ENCODE data around the gene MYBPC2.

MYBPC2 gene

DNA sequence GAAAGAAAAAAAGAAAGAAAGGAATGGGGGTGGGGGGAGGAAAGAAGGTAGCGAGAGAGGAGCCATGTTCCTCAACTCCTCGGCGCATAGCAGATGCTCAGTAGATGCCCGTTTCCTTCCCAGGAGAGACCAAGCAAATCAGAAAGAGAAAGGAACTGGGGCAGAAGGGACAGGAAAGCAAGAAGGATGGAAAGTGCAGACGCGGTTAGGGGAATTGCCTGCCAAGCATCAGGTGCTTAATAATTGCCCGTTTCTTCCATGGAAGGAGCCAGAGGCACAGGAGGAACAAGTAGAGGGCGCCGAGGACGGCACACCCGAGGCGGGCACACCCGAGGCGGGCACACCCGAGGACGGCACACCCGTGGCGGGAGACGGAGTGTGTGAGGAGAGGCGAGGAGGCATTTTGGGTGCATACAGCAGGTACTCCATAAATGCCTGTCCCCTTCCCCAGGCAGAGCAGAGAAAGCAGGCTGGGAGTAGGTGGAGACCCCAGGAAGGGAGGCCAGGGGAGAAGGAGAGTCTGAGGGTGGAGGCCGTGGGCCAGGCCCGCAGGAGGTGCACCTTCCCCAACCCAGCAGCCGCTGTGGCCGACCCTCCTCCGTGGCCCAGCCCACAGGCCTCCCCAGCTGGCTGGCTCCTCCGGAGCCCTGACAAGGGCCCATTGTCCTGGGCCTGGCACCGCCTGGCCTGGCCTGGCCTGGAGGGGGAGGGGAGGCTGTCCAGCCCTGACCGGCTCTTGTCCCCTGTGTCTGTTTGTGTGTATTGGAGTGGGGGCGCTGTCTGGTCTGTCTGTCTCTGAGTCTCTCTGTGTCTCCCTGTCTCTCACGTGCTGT lies 63.7 kb downstream of the MYBPC2 start:
- no peak for DNase-seq (ENCODE audit: low read depth)
- TF ChIP-seq, protein P1, sequence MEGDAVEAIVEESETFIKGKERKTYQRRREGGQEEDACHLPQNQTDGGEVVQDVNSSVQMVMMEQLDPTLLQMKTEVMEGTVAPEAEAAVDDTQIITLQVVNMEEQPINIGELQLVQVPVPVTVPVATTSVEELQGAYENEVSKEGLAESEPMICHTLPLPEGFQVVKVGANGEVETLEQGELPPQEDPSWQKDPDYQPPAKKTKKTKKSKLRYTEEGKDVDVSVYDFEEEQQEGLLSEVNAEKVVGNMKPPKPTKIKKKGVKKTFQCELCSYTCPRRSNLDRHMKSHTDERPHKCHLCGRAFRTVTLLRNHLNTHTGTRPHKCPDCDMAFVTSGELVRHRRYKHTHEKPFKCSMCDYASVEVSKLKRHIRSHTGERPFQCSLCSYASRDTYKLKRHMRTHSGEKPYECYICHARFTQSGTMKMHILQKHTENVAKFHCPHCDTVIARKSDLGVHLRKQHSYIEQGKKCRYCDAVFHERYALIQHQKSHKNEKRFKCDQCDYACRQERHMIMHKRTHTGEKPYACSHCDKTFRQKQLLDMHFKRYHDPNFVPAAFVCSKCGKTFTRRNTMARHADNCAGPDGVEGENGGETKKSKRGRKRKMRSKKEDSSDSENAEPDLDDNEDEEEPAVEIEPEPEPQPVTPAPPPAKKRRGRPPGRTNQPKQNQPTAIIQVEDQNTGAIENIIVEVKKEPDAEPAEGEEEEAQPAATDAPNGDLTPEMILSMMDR (conservative IDR thresholded peaks at IDR 0.05; ENCODE audit: low read depth, low read length) = no peak
- H3K4me3 ChIP-seq (ENCODE audit: low read depth, low read length) = no peak overlapping the region

DNA sequence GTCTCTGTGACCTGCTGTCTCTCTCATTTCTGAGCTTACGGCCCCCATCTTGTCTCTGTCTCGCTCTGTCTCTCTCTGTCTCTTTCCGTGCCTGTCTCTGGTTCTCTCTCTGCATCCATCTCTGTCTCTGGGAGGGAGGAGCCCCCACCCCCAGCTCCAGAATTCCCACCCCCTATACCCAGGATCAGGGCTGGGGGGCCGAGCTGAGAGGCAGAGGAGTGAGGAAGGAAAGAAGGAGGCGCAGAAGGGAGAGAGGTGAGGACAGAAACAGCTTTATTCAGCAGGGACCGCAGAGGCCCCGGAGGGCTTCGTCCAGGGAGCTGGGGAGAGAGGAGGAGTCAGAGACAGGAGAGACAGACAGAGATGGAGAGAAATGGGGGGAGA lies 64.3 kb downstream of the MYBPC2 start:
- H3K4me3 ChIP-seq (ENCODE audit: low read depth, low read length) = no peak overlapping the region
- TF ChIP-seq, protein P1 (conservative IDR thresholded peaks at IDR 0.05; ENCODE audit: low read depth, low read length) = no peak
- no peak for DNase-seq (ENCODE audit: low read depth)

DNA sequence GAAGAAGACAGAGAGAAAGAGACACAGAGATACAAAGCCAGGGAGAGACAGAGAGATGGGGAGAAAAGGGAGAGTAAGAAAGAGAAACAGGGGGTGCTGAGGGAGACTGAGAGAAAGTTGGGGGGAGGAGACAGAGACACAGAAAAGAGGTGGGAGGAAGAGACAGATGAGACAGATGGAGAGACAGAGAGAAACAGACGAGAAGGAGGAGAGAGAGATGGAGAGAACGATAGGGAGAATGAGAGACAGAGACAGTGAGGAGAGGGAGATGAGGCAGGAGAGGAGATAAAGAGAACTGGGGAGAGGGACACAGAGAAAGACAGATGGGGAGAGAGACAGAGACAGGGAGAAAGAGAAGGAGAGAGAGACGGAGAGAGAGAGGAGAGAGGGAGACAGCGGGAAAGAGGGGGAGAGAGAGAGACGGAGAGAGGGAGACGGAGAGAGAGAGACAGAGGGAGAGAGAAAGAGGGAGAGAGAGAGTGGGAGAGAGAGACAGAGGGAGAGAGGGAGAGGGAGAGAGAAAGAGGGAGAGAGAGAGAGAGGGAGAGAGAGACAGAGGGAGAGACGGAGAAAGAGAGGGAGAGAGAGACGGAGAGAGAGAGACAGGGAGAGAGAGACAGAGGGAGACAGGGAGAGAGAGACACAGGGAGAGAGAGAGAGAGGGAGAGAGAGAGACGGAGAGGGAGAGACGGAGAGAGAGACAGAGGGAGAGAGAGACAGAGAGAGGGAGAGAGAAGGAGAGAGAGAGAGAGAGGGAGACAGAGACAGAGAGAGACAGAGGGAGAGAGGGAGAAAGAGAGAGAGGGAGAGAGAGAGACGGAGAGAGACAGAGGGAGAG lies 65.7 kb downstream of the MYBPC2 start:
- TF ChIP-seq, protein P1 (conservative IDR thresholded peaks at IDR 0.05; ENCODE audit: low read depth, low read length) = no peak
- no peak overlapping the region for H3K4me3 ChIP-seq (ENCODE audit: low read depth, low read length)

DNA sequence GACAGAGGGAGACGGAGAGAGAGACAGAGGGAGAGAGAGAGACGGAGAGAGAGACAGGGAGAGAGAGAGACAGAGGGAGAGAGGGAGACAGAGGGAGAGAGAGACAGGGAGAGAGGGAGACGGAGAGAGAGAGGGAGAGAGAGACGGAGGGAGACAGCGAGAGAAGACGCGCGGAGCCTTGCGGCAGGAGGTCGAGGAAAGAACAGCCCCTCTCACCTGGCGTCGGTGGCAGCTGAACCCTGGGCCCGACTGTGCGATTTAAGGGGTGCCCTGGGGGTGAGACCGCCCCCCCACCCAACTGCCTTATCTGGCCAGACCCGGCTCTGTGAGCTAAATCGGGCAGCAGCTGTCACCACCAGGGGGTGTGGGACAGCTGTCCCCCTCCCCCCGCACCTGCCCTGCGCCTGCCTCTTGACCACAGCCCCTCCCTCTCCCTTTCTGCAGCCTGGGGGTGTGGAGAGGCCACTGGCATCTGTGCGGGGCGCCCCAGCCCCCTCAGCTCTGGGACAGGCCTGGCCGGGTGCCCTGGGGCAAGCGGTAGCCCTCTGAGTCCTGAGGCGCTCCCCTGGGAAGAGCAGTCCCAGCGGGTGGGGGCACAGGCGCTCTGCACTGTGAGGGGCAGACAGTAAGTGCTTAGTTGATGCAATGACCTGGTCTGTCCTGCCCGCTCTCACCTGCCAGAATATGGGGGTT lies 67.5 kb downstream of the MYBPC2 start:
- TF ChIP-seq, protein P1 (conservative IDR thresholded peaks at IDR 0.05; ENCODE audit: low read depth, low read length) = peak; percentile 29
- DNase-seq (ENCODE audit: low read depth) = no peak
- H3K4me3 ChIP-seq (ENCODE audit: low read depth, low read length) = no peak overlapping the region

More for the DNA sequence above, 65.7 kb downstream of the MYBPC2 start:
- DNase-seq (ENCODE audit: low read depth) = no peak

DNA sequence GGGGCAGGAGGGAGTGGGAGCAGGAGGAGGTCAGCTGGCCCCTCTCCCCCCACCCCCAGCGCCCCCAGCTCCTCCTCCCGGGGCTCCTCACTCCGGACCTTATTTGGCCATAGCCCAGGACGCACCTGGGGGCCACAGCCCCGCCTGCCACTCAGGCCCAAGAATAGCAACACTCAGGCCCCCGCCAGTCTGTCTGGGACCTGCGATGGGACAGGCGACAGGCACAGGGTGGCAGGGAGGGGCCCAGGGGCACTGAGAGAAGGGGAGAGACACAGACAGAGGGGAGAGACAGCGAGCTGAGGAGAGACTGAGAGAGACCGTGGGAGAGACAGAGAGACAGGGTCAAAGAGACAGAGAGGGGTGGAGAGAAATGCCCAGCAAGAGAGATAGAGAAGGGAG lies 68.1 kb downstream of the MYBPC2 start:
- H3K4me3 ChIP-seq (ENCODE audit: low read depth, low read length) = no peak overlapping the region
- DNase-seq (ENCODE audit: low read depth) = no peak
- TF ChIP-seq, protein P1 (conservative IDR thresholded peaks at IDR 0.05; ENCODE audit: low read depth, low read length) = no peak

DNA sequence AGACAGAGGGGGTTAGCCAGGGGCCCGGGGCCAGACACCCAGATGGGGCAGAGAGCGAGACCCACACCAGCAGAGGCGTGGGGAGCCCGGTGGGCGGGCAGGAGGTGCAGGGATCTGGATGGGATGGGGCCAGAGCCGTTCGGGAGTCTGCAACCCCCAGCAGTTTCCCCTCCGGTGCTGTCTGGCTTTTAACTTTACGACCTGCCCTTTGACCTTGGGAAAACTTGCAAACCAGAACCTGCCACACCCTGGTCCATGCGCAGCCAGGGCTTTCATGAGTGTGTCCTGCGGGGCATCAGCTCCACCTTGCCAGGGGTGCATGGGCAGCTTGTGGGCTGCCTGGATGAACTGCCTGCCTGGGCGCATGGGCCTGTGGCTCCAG lies 68.5 kb downstream of the MYBPC2 start:
- DNase-seq (ENCODE audit: low read depth) = no peak
- no peak overlapping the region for H3K4me3 ChIP-seq (ENCODE audit: low read depth, low read length)
- TF ChIP-seq, protein P1 (conservative IDR thresholded peaks at IDR 0.05; ENCODE audit: low read depth, low read length) = no peak
